ENCODE data around the gene UBALD2.

Gene UBALD2

GRCh38 chr17:76273445-76274111, 8.4 kb downstream of the UBALD2 start:
- no peak overlapping the region for H3K9ac ChIP-seq (ENCODE audit: low read length)
- no peak overlapping the region for H3K4me3 ChIP-seq (ENCODE audit: low read length)
- H2AFZ ChIP-seq (ENCODE audit: low read length): no peak overlapping the region
- H3K79me2 ChIP-seq (ENCODE audit: low read length): peaks cover 16% of the 10 kb centered on the region
- H3K4me2 ChIP-seq (ENCODE audit: low read depth, low read length): no peak overlapping the region
- H3K9me3 ChIP-seq (replicated peaks; ENCODE audit: insufficient read depth, low read length): no peaks in the 10 kb centered on the region
- no peaks in the 10 kb centered on the region for H3K36me3 ChIP-seq (replicated peaks; ENCODE audit: insufficient read depth, low read length)
- DNase-seq: no peak
- H3K4me1 ChIP-seq (ENCODE audit: low read length): peaks cover 14% of the 10 kb centered on the region; the same call in 1 of the 2 replicates
- peaks cover 49% of the 10 kb centered on the region for H3F3A ChIP-seq (ENCODE audit: insufficient read depth, low read length)
- H3K27ac ChIP-seq (ENCODE audit: low read length): no peak overlapping the region
- H4K20me1 ChIP-seq (ENCODE audit: insufficient read depth, low read length): no peaks in the 10 kb centered on the region
- H3K27me3 ChIP-seq (replicated peaks; ENCODE audit: insufficient read depth, low read length): no peaks in the 10 kb centered on the region
- H3K9me2 ChIP-seq (replicated peaks; ENCODE audit: insufficient read depth, low read length): no peaks in the 10 kb centered on the region
- TF ChIP-seq EZH2 (optimal IDR thresholded peaks at IDR 0.05; ENCODE audit: low read depth, low read length) (no peak), CTCF (IDR thresholded peaks at IDR 0.05; ENCODE audit: low read length) (no peak), EZH2phosphoT487 (IDR thresholded peaks at IDR 0.05; ENCODE audit: low read length) (no peak)

- H3K4me1 ChIP-seq (ENCODE audit: low read length): peaks cover 9% of the 10 kb centered on the region; the same call in 1 of the 2 replicates
- no peak for DNase-seq
- no peak for TF ChIP-seq EZH2 (optimal IDR thresholded peaks at IDR 0.05; ENCODE audit: low read depth, low read length)
- TF ChIP-seq CTCF (IDR thresholded peaks at IDR 0.05; ENCODE audit: low read length): no peak
- no peak for TF ChIP-seq EZH2phosphoT487 (IDR thresholded peaks at IDR 0.05; ENCODE audit: low read length)
Measured at GRCh38 chr17:76274112-76274956, 9.2 kb downstream of the UBALD2 start.

GRCh38 chr17:76275382-76276068, 10.4 kb downstream of the UBALD2 start:
- no peaks in the 10 kb centered on the region for H3K9me3 ChIP-seq (replicated peaks; ENCODE audit: insufficient read depth, low read length)
- H3K79me2 ChIP-seq (ENCODE audit: low read length): no peaks in the 10 kb centered on the region; the same call in 1 of the 2 replicates
- no peak overlapping the region for H2AFZ ChIP-seq (ENCODE audit: low read length)
- no peaks in the 10 kb centered on the region for H4K20me1 ChIP-seq (ENCODE audit: insufficient read depth, low read length)
- no peaks in the 10 kb centered on the region for H3K27me3 ChIP-seq (replicated peaks; ENCODE audit: insufficient read depth, low read length)
- H3K4me1 ChIP-seq (ENCODE audit: low read length): 0 out of 2 replicates have a peak, but pooled peaks cover 4% of the 10 kb centered on the region
- TF ChIP-seq EZH2phosphoT487 (IDR thresholded peaks at IDR 0.05; ENCODE audit: low read length) (no peak), CTCF (IDR thresholded peaks at IDR 0.05; ENCODE audit: low read length) (no peak), EZH2 (optimal IDR thresholded peaks at IDR 0.05; ENCODE audit: low read depth, low read length) (no peak)
- H3K9me2 ChIP-seq (replicated peaks; ENCODE audit: insufficient read depth, low read length): no peaks in the 10 kb centered on the region
- H3K36me3 ChIP-seq (replicated peaks; ENCODE audit: insufficient read depth, low read length): no peaks in the 10 kb centered on the region
- H3K27ac ChIP-seq (ENCODE audit: low read length): no peak overlapping the region
- no peak overlapping the region for H3K4me3 ChIP-seq (ENCODE audit: low read length)
- no peak overlapping the region for H3K9ac ChIP-seq (ENCODE audit: low read length)
- no peak for DNase-seq
- no peak overlapping the region for H3K4me2 ChIP-seq (ENCODE audit: low read depth, low read length)
- peaks cover 35% of the 10 kb centered on the region for H3F3A ChIP-seq (ENCODE audit: insufficient read depth, low read length)

More at GRCh38 chr17:76274112-76274956, 9.2 kb downstream of the UBALD2 start:
- no peak overlapping the region; the same call in 1 of the 2 replicates for H3K27ac ChIP-seq (ENCODE audit: low read length)
- H4K20me1 ChIP-seq (ENCODE audit: insufficient read depth, low read length): no peaks in the 10 kb centered on the region
- no peaks in the 10 kb centered on the region for H3K9me3 ChIP-seq (replicated peaks; ENCODE audit: insufficient read depth, low read length)
- no peaks in the 10 kb centered on the region for H3K9me2 ChIP-seq (replicated peaks; ENCODE audit: insufficient read depth, low read length)
- H3K4me3 ChIP-seq (ENCODE audit: low read length): no peak overlapping the region
- H2AFZ ChIP-seq (ENCODE audit: low read length): no peak overlapping the region
- H3F3A ChIP-seq (ENCODE audit: insufficient read depth, low read length): peaks cover 43% of the 10 kb centered on the region
- H3K79me2 ChIP-seq (ENCODE audit: low read length): peaks cover 8% of the 10 kb centered on the region
- no peaks in the 10 kb centered on the region for H3K27me3 ChIP-seq (replicated peaks; ENCODE audit: insufficient read depth, low read length)
- H3K4me2 ChIP-seq (ENCODE audit: low read depth, low read length): no peak overlapping the region
- H3K9ac ChIP-seq (ENCODE audit: low read length): no peak overlapping the region
- no peaks in the 10 kb centered on the region for H3K36me3 ChIP-seq (replicated peaks; ENCODE audit: insufficient read depth, low read length)
